Measurements from ENCODE around the gene CAT.

- TF ChIP-seq CTCF (IDR thresholded peaks at IDR 0.05) (no peak), POLR2A (IDR thresholded peaks at IDR 0.05) (no peak)
Observed at GRCh38 chr11:34437224-34438125, 1.3 kb upstream of the CAT start.

Measured in thyroid gland (tissue), 4 donors.